Heart right ventricle (tissue), 16 donors: ENCODE measurements around the gene METTL1. TPM values are rescaled to one million over a fixed set of nuclear protein-coding genes. Genes with fewer than 3 reads are reported as not detected.

ENCODE experiments used
- ATAC-seq, 8 donors: fragments of 200-7000 bp; cut with Tn5 transposase; one replicate each; pipeline ENCODE4 v1.9.1; 2020; ENCODE audit warnings: mild to moderate bottlenecking in 8 of 8, moderate library complexity in 8 of 8, moderate number of reproducible peaks in 1 of 8
- DNase-seq, 2 donors: peaks; one replicate each; pipeline ENCODE4 v3.0.0-alpha.2; 2020
- H3K27ac ChIP-seq, 10 donors: fragments of 200-600 bp; sonication (generic) in 2 of 10; one replicate each; pipeline versions ENCODE4 v1.5.0 to v1.8.0; 2020 to 2022; ENCODE audit warnings: mild to moderate bottlenecking in 3 of 10
- H3K27me3 ChIP-seq, 7 donors: fragments of 200-600 bp; one replicate each; pipeline ENCODE4 v1.8.0; 2021 to 2022; ENCODE audit warnings: mild to moderate bottlenecking in 2 of 7
- H3K36me3 ChIP-seq, 9 donors: fragments of 200-600 bp; sonication (generic) in 1 of 9; one replicate each; pipeline versions ENCODE4 v1.5.0 to v1.8.0; 2020 to 2022; ENCODE audit warnings: mild to moderate bottlenecking in 2 of 9
- H3K4me1 ChIP-seq, 9 donors: fragments of 200-600 bp; sonication (generic) in 1 of 9; one replicate each; pipeline versions ENCODE4 v1.5.0 to v1.8.0; 2020 to 2022; ENCODE audit warnings: mild to moderate bottlenecking in 4 of 9
- H3K4me3 ChIP-seq, 10 donors: fragments of 200-600 bp; sonication (generic) in 2 of 10; one replicate each; pipeline versions ENCODE4 v1.5.0 to v1.8.0; 2020 to 2022; ENCODE audit warnings: mild to moderate bottlenecking in 7 of 10, moderate library complexity in 2 of 10
- H3K9me3 ChIP-seq, 11 donors: fragments of 200-600 bp in 10 of 11; sonication (generic) in 2 of 11; one replicate each; pipeline versions ENCODE4 v1.5.0 to v1.8.0; 2013 to 2022; ENCODE audit warnings: mild to moderate bottlenecking in 2 of 11, control low read depth in 1 of 11, moderate library complexity in 1 of 11
- WGBS, 2 donors: extraction: QIAGEN DNeasy Blood & Tissue Kit; methylation state at CpG; one replicate each; pipeline ENCODE4 v1.1.7; 2013; ENCODE audit warnings: inconsistent platforms in 1 of 2; 5-methylcytosine and 5-hydroxymethylcytosine counted together
- intact Hi-C, 10 donors: fragments of 100-400 bp; cut with DNase I; formaldehyde crosslinking; loops; one replicate each; pipeline versions ENCODE4 v1.11.1 to v1.14.2; 2022
- polyA plus RNA-seq, 2 donors: library from polyadenylated mRNA; stranded (reverse); fragments of 200-250 nt; gene quantifications; one replicate each; pipeline ENCODE4 v1.2.3, GENCODE V29; 2013
- total RNA-seq, 10 donors: library from RNA; stranded (reverse); fragmentation: NEBNext Ultra II Directional in 3 of 10; extraction: Animal tissue kit (Norgen Biotek cat#: 25700) in 3 of 10; gene quantifications; one replicate each; pipeline versions ENCODE4 v1.2.1 to v1.2.4, GENCODE V29; 2021 to 2023
- TF ChIP-seq, protein P1 (sequence below), 9 donors: fragments of 200-600 bp; sonication (generic) in 2 of 9; IDR thresholded peaks; one replicate each; pipeline versions ENCODE4 v1.5.0 to v1.8.0; 2021 to 2022; ENCODE audit warnings: antibody characterized with exemption in 9 of 9, mild to moderate bottlenecking in 5 of 9, moderate library complexity in 1 of 9
- donor health status: Arrhythmogenic right ventricular cardiomyopathy.
- donor health status: ischemic (EF 13 %, LVEDD 7.1; RV severe dilation, severe dysfunction).
- donor health status: healthy with polysubstance abuse.
- donor health status: DM: no; HTN: yes; CAD: no.
- donor health status: DM: no; HTN: no; CAD: no.
- donor health status: ischemic (EF 25% LVEDD 6.9; RV normal size, moderate dysfunction).
- donor health status: ischemic (EF 25% LVEDD 5.7; RV mildly dilated, moderate dysfunction).
- donor health status: healthy.
- donor health status: DM: yes; HTN: yes; CAD: no.
- donor health status: Ischemic cardiomyopathy.
- donor health status: ischemic (EF 35%, LVEDD 5.7; RV mildly dilated, moderate dysfunction).
- donor health status: nonischemic (EF 11% LVEDD 7.7; RV severe dilation, severe dysfunction).
- donor health status: DM: yes; HTN: yes; CAD: no.
- donor health status: PGD.
- donor health status: ischemic (EF 29% LVEDD 5.4; RV normal size, mild dysfunction).
- donor health status: nonischemic (EF 23%, LVEDD 6.1; RV moderate dilation, normal function).

METTL1 gene
- total and polyA plus RNA-seq, 12 donors, result 5.6 to 29.4 (median 8.3) TPM

DNA sequence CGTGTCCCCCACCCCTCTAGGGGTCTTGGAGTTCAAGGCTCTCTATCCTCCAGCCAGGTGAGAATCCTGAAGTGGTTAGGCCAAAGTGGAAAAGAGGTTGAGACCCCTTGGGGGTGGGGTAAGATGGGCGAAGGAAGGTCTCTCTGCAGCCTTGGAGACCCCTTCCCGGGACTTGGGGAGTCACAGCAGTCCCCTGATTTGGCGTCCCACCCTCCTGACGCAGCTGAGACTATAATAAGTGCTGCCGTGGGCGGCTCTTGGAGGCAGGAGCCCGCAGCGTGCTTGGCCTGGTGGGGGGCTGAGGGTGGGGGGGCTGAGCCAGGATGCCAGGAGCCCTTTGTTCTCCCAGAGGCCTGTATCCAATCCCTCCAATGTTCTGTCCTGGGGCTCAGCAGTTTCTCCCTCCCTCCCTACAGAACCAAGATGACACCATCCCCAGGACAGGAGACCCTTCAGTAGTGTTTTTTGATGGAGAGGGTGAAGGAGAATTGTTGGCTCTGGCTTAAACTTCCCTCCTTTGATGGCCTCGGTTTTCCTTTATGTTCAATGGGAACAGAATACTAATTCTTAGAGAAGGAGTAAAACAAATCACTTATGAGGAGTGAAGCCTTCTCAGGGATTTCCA is 31.9 kb downstream of the METTL1 start:
- H3K36me3 ChIP-seq, result peaks cover 0 to 10% (median 0%) of the 10 kb centered on the region in 9 donors
- peaks cover 13 to 62% (median 52%) of the 10 kb centered on the region in 7 donors for H3K27me3 ChIP-seq
- peak overlapping the region in 6 of 10 donors; percentile 5 to 58 (median 41) for H3K4me3 ChIP-seq
- WGBS, 2 donors, result 35 to 42% methylated on average over 10 of the region's 10 CpGs
- peaks cover 19 to 71% (median 40%) of the 10 kb centered on the region in 9 donors for H3K4me1 ChIP-seq
- ATAC-seq (no peak), DNase-seq (no peak)
- TF ChIP-seq, protein P1, sequence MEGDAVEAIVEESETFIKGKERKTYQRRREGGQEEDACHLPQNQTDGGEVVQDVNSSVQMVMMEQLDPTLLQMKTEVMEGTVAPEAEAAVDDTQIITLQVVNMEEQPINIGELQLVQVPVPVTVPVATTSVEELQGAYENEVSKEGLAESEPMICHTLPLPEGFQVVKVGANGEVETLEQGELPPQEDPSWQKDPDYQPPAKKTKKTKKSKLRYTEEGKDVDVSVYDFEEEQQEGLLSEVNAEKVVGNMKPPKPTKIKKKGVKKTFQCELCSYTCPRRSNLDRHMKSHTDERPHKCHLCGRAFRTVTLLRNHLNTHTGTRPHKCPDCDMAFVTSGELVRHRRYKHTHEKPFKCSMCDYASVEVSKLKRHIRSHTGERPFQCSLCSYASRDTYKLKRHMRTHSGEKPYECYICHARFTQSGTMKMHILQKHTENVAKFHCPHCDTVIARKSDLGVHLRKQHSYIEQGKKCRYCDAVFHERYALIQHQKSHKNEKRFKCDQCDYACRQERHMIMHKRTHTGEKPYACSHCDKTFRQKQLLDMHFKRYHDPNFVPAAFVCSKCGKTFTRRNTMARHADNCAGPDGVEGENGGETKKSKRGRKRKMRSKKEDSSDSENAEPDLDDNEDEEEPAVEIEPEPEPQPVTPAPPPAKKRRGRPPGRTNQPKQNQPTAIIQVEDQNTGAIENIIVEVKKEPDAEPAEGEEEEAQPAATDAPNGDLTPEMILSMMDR (IDR thresholded peaks at IDR 0.05), result no peak
- no peaks in the 10 kb centered on the region for H3K9me3 ChIP-seq
- peak overlapping the region in 9 of 10 donors; percentile 31 to 77 (median 63) for H3K27ac ChIP-seq
- intact Hi-C loops, result no loop called here

DNA sequence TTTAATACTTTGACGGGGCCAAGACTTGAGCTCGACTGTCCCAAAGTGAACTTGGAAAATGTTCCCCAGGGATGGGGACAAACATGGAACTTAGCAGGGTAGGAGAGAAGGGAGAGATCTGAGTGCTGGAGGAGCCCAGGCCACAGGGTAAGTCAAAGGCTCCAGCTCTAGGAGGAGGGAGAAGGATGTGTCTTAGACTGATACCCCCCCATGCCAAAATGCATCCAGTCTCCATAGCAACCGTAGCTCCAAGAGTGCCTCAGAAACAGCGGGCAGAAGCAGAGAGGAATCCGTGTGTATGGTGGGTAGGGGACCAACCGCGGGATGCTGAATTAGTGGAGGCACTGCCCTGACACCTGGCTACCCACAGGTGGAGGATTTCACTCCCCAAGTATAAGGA is 32.5 kb downstream of the METTL1 start:
- Histone ChIP-seq H3K27ac (peak overlapping the region in 8 of 10 donors; percentile 11 to 77 (median 64)), H3K27me3 (peaks cover 13 to 68% (median 56%) of the 10 kb centered on the region in 7 donors), H3K4me3 (peak overlapping the region in 8 of 10 donors; percentile 5 to 56 (median 50)), H3K36me3 (peaks cover 0 to 16% (median 0%) of the 10 kb centered on the region in 9 donors), H3K9me3 (no peaks in the 10 kb centered on the region), H3K4me1 (peaks cover 19 to 71% (median 39%) of the 10 kb centered on the region in 9 donors)
- intact Hi-C loops, result no loop called here
- 17 to 18% methylated on average over 7 of the region's 7 CpGs for WGBS, 2 donors
- TF ChIP-seq, protein P1 (IDR thresholded peaks at IDR 0.05), result no peak
- DNase-seq (no peak), ATAC-seq (peak in 2 of 8 donors; percentile 11 to 31)

DNA sequence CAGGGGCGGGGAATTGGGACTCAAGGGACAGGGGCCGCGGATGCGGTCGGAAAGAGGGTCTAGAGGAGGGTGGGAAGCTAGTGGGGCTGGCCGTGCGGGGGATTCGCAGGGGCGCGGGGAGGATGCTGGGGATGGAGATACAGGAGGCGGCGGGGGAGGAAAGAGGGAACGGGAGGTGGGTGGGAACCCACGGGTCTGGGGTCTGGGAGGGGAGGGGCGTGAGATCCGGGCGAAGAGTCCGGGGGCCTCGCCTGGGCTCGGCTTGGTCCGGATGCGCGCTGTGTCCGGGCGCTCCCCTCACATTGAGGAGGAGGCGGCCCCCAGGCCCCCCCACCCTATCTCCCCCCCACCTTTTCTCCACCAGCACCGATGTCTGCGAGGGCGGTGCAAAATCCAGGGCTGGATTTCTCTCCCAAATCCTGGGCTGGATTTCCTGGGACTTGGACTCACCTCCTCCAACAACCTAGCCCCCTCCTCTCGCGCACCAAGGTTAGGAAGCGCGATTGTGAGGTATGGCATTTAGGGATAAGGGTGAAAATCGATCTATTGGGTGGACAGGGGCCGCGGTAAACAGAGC is 33.2 kb downstream of the METTL1 start, which contains the start of gene AGAP2:
AGAP2 (minus strand) TSS at position 82 of the 577 bp plus-strand sequence. CDS start 496 bp downstream, outside the sequence.
- no peak for DNase-seq
- peak in 2 of 8 donors; percentile 3 to 25 for ATAC-seq

More for the DNA sequence above, 33.2 kb downstream of the METTL1 start, which contains the start of gene AGAP2:
- peaks cover 13 to 74% (median 63%) of the 10 kb centered on the region in 7 donors for H3K27me3 ChIP-seq
- no peaks in the 10 kb centered on the region for H3K9me3 ChIP-seq
- intact Hi-C loops, result no loop called here
- H3K4me1 ChIP-seq, result peaks cover 19 to 66% (median 34%) of the 10 kb centered on the region in 9 donors
- TF ChIP-seq, protein P1 (IDR thresholded peaks at IDR 0.05), result no peak
- peak within 1 kb of the TSS; percentile 25 to 56 (median 50) for H3K4me3 ChIP-seq
- H3K27ac ChIP-seq, result peak within 1 kb of the TSS; percentile 30 to 77 (median 59)
- WGBS, 2 donors, result 2 to 13% methylated on average over 30 to 36 of the region's 36 CpGs
- peaks cover 0 to 23% (median 0%) of the 10 kb centered on the region in 9 donors for H3K36me3 ChIP-seq
